NB4 (cell line): ENCODE data around the gene DNAH8.

Source experiments
- DNase-seq: peaks from one replicate; pipeline ENCODE4 v3.0.0; 2010; ENCODE audit warnings: low read depth
- H3K4me3 ChIP-seq: one replicate; pipeline ENCODE4 v1.5.1; 2011; ENCODE audit warnings: mild to moderate bottlenecking, low read depth, low read length, moderate library complexity
- CTCF ChIP-seq: IDR thresholded peaks from one replicate; pipeline ENCODE4 v1.5.1; 2012; ENCODE audit warnings: low read depth, low read length
- MAX ChIP-seq: IDR thresholded peaks from 2 replicates; pipeline ENCODE4 v1.6.1; 2011; ENCODE audit warnings: low read depth, low read length
- MYC ChIP-seq: IDR thresholded peaks from 2 replicates; pipeline ENCODE4 v1.6.1; 2011; ENCODE audit warnings: low read depth, low read length
- POLR2A ChIP-seq: IDR thresholded peaks from 2 replicates; pipeline ENCODE4 v1.6.1; 2011; ENCODE audit warnings: mild to moderate bottlenecking; ENCODE audit not compliant: insufficient read length; ENCODE audit errors: extremely low read depth

DNAH8 gene

GRCh38 chr6:38978139-38978704 is 263.1 kb downstream of the DNAH8 start:
- no peak for DNase-seq
- H3K4me3 ChIP-seq: no peak overlapping the region
- TF ChIP-seq CTCF: no peak
- no peak for TF ChIP-seq POLR2A
- TF ChIP-seq MAX: no peak

- TF ChIP-seq MAX (no peak), POLR2A (no peak), MYC (no peak), CTCF (no peak)
- no peak for DNase-seq
- no peak overlapping the region for H3K4me3 ChIP-seq
These were observed 267.4 kb downstream of the DNAH8 start for GRCh38 chr6:38982470-38982869.

- TF ChIP-seq MYC (no peak), POLR2A (no peak), MAX (no peak), CTCF (no peak)
- no peak overlapping the region for H3K4me3 ChIP-seq
- DNase-seq: no peak
These were observed 269.6 kb downstream of the DNAH8 start for GRCh38 chr6:38984723-38985122.

DNA sequence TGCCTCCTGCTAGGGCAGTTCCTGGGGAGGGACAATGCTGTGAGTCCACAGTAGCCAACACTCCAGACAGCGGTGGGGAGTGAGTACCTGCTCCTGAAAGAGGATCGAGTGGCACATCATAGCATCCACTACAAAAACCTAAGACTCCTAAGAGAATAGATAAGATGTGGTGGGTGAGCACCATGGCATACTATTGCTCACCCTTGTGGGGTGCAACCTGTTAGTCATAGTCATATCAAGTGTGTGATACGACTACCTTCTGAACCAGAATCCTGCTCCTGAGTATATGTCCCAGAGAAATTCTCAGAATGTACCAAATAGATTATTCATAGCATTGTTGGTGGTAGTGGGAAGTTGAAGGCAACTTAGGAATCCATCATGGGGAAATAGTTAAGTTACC is 270.7 kb downstream of the DNAH8 start:
- DNase-seq: no peak
- H3K4me3 ChIP-seq: no peak overlapping the region
- no peak for TF ChIP-seq MYC
- no peak for TF ChIP-seq CTCF
- TF ChIP-seq POLR2A: no peak
- TF ChIP-seq MAX: no peak

DNA sequence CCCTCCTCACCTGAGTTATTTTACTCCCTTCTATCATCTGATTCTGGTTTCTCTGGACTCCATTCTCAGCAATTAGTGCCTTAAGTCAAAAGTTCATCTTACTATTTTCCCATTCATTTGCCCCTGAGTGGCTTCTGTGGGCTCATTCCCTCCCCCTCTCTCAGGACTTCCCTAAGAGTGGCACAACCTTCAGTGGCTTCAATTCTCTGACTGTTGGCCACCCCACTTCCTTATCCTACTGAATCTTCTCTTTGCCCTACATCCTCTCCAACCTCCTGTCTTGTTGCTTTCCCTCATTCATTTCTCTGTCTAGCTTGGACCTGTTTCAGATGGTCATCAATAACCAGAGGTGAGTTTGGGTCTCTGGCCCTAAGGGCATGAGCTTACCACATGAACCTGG is 272.4 kb downstream of the DNAH8 start:
- DNase-seq: no peak
- TF ChIP-seq CTCF: no peak
- no peak for TF ChIP-seq POLR2A
- TF ChIP-seq MAX: no peak
- no peak for TF ChIP-seq MYC

DNA sequence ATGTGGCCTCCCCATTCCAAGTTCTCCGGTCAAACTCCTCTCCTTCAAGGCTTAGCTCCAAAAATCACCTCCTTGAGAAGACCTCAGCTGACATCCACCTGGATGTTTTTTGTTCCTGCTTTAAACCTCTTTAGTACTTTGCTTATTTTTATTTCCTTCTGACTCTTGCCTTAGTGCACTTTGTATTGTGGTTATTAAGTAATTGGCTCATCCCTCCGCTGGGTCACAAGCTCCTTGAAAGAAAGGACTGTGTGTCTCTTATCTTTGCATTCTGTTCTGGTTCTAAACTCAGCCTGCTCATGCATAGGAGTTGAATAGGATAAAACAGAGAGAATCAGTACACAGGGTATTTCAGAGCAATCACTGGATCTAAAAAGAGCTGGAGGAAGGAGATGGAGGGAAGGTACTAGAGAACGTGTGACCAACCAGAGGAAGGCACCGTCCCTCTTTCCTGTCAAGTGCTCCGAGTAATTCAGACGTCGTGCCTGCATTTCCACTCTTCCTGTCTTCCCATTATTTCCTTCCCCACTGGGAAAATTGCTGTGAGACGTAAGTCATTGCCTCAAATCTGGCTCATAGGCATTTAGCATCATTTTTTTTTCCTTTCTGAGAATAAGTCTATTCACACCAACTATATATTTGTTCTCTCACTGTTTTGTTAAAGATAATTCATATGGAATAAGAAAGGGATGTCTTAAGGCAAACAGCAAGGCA is 273.8 kb downstream of the DNAH8 start:
- TF ChIP-seq POLR2A (no peak), CTCF (no peak), MAX (no peak), MYC (no peak)
- H3K4me3 ChIP-seq: no peak overlapping the region
- no peak for DNase-seq

More for the DNA sequence above, 272.4 kb downstream of the DNAH8 start:
- no peak overlapping the region for H3K4me3 ChIP-seq
